Right hindlimb (tissue), 1 donor: ENCODE data around the gene RMND1.
"Not testable (repeated sequence)": the region's sequence is repeated elsewhere in the genome, so short reads cannot be mapped to it uniquely, and the experiment has no call there.

Source experiments
- DNase-seq: peaks from one replicate; pipeline ENCODE4 v3.0.0-alpha.2; 2018

Gene RMND1

DNA sequence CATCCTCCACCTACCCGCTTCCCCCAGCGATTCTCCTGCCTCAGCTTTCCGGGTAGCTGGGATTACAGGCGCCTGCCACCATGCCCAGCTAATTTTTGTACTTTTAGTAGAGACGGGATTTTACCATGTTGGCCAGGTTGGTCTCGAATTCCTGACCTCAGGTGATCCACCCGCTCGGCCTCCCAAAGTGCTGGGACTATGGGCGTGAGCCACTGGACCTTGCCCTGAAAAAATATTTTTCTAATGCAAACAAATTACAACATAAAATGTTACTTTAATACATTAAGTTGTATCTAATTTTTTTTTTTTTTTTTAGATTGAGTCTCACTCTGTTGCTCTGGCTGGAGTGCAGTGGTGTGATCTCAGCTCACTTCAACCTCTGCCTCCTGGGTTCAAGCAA is 69.3 kb downstream of the RMND1 start:
- DNase-seq, result not testable (repeated sequence)

DNA sequence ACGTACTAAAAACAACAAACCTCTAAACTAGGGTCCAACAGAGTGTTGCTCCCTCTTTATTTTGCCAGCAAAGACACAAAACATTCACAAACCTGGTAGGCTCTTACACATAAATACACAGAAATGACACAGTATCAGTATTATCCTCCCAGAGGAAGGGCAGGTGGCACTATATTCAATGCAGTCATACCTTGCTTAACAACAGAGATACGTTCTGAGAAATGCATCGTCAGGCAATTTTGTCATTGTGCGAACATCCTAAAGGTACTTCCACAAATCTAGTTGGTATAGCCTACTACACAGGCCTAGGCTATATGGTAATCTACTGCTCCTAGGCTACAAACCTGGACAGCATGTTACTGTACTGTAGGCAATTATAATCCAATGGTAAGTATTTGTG is 70.2 kb downstream of the RMND1 start:
- DNase-seq, result no peak

GRCh38 chr6:151380848-151381205 is 71.1 kb downstream of the RMND1 start:
- no peak for DNase-seq

DNA sequence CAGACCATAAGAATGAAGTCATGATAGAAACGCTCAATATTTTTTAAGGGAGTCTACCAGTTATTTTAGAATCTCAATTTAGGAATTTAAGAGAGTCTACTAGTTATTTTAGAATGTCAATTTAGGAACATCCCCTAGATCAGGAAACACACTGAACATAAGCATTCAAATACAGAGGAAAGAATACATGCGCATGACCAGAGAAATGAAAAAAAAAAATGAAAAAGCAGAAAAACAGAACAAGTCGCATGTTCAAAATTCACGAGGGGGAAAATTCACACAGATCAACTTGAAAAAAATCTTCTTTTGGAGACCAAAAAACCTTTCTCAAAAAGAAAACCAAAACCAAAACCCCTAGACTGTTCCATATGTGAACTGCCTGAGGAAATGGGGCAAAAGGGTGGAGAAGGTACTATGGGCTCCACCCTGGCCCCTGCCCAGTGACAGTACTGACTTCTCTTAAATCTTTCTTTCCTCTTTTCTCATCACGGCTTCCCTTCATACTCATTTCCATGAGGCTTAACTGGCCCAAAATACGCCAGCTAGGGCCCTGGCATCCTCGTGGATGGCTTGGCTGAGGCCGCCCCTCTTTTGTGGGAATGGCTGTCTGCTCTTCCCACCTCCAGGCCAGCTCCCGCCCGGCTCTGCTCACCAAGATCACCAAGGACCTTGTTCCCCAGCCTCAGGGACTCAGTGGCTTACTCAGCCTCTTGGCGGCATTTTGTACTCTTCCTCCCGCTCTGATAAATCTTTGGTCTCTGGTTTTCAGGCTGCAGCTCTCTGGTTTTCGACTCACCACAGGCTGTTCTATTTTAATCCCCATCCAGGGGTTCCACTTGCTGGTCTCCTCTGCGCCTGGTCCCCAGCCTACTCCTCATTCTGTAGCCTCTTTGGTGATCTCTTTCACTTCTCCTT is 71.7 kb downstream of the RMND1 start:
- no peak for DNase-seq

DNA sequence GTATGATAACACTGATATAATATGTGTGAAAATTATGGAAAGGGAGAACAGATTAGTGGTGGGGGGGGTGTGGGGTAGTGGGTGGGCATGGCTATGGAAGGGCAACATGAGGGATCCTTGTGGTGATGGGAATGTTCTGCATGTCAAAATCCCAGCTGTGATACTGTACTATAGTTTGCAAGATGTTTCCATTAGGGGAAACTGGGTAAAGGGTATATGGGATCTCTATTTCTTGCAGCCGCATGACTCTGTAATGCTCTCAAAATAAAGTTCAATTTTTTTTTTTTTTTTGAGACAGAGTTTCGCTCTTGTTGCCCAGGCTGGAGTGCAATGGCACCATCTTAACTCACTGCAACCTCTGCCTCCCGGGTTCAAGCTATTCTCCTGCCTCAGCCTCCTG is 74.8 kb downstream of the RMND1 start:
- DNase-seq, result no peak

DNA sequence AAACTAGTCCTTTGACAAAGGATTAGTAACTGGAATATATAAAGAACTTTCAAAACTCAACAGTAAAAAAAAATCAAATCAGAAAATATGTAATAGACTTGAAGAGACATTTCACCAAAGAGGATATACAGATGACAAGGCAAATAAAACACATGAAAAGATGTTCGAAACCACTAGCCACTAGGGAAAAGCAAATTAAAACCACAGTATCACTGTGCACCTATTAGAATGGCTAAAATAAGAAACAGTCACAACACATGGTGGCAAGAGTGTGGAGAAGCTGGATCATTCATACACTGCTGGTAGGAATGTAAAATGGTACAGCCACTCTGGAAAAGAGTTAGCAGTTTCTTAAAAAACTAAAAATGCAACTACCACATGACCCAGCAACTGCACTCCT is 75.5 kb downstream of the RMND1 start:
- DNase-seq, result no peak

- DNase-seq, result no peak
Measured at GRCh38 chr6:151375833-151376232, 76.1 kb downstream of the RMND1 start.

DNA sequence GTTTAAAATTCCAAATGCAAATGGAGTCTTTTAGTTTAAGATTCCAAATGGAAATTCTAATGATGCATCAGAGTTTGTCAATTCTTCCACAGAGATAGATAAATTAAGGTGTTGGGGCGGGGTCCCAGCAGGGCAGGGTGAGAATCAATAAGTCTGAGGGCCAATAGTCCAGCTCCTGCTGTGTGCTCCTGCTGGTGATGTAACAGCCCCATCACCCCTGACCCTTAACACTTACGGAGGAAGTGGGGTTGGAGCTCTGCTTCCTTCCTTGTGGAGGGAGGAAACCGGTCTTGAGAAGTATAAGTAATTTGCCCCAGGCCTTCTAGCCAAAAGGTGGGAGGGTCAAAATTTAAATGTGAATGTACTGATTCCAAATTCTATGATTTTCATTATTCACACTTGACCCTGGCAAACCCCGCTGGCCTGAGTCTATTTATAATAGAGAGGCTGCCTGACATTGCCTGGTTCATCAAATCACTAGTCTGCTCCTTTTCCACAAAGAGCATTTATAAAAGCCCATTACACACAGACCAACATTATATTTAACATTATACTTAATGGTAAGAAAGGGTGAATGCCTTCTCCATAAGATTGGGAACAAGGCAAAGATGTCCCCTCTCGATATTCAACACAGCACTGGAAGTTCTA is 77.8 kb downstream of the RMND1 start:
- DNase-seq, result no peak

DNA sequence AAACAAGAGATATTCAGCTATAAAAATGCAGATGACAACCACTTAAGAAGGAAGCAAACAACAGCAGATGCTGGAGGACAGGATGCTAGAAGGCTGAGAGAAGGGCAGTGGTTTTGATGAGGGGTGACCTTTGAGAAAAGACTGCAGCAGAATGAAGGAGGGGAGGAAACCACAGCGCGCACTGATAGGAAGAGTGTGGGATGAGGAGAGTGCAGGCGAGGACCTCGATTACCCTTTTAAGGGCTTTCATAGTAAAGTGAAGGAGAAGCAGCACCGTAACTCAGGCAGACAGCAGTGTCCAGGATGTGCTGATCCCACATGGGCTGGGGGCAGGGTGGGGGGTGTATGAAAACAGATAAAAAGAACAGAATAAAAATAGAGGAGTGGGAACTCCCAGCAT is 79.8 kb downstream of the RMND1 start:
- DNase-seq, result no peak

GRCh38 chr6:151370509-151371078 is 81.3 kb downstream of the RMND1 start:
- DNase-seq, result no peak

- no peak for DNase-seq
Measured at GRCh38 chr6:151365233-151365632, 86.7 kb downstream of the RMND1 start.

GRCh38 chr6:151359486-151359885 is 92.4 kb downstream of the RMND1 start:
- no peak for DNase-seq

DNA sequence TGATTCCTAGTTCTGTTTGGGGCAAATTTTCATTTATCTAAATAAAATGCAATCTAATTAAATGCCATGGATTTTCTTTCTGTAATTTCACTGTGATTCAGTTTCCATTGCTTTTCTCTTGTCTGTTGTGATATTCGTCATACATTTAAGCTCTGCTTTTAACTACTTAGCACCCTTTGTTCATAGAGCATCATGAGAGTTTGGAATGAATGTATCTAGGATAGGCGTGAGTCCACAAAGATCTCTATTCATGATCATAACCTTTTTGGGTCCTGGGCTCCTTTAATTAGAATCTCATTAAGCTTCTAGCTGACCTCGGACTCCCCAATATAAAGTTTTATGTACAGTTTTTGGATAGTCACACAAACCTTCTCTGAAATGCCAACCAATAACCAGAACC is 93.5 kb downstream of the RMND1 start:
- no peak for DNase-seq

DNA sequence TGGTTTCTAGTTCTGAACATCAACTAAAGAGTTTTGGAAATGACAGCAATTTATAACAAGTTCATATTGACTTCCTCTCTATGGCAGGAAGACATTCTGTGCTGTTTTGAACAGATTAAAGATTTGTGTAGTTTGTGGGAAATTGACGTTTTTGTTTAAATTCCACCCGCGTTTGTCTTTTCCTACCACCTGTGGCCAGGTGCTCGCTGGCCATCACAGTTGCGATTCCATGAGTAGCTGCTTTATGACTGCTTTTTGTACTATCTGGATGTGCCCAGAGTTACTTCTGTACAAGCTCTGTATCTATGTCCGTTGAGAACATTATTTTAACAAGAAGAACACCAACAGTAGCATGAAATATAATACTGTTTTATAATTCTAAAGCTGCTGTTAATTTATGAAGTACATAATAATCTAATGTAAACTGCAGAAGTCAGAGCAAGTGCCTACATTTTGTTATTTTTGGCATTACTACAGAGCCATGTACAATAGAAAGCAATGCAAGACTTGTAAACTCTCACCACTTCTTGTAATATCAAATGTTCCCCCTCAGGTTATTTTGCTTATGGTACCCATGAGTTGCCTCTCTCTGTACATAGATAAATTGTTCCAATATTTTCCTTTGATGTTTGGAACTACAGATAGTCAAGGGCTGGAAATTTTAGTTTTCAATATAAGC is 94.0 kb downstream of the RMND1 start:
- DNase-seq, result no peak

GRCh38 chr6:151356983-151357382 is 94.9 kb downstream of the RMND1 start:
- not testable (repeated sequence) for DNase-seq
